ENCODE data around the gene BRD4.

GRCh38 chr19:15337202-15337601 lies 4.9 kb upstream of the BRD4 start:
- TF ChIP-seq EZH2 (IDR thresholded peaks at IDR 0.05) (no peak), POLR2AphosphoS5 (IDR thresholded peaks at IDR 0.05; ENCODE audit: borderline replicate concordance, low read depth, low read length) (no peak), FOXP2 (optimal IDR thresholded peaks at IDR 0.05; ENCODE audit: control extremely low read depth, extremely low read length, insufficient read depth) (no peak)
